Fibroblast of the aortic adventitia (primary cell): ENCODE data around the gene RLBP1. TPM values are rescaled to one million over a fixed set of nuclear protein-coding genes. Genes with fewer than 3 reads are reported as not detected.

Source experiments
- DNase-seq: peaks from one replicate; pipeline ENCODE4 v3.0.0-alpha.2; 2010; ENCODE audit warnings: low read depth
- H3K4me3 ChIP-seq: 2 replicates; pipeline ENCODE4 v1.5.1; 2011; ENCODE audit warnings: low read depth, mild to moderate bottlenecking, control low read depth, low read length, moderate library complexity
- total RNA-seq: library from RNA; depleted of rRNA; stranded (reverse); fragments of >200 nt; gene quantifications from 2 replicates; pipeline ENCODE4 v1.2.3, GENCODE V29; 2012; ENCODE audit warnings: low replicate concordance
- TF ChIP-seq, protein P1 (sequence below): IDR thresholded peaks from 2 replicates; pipeline ENCODE4 v1.5.1; 2011; ENCODE audit warnings: mild to moderate bottlenecking, low read length, control low read depth, inconsistent platforms; ENCODE audit not compliant: insufficient read depth

The RLBP1 gene
- total RNA-seq, 1 donor, result not detected

DNA sequence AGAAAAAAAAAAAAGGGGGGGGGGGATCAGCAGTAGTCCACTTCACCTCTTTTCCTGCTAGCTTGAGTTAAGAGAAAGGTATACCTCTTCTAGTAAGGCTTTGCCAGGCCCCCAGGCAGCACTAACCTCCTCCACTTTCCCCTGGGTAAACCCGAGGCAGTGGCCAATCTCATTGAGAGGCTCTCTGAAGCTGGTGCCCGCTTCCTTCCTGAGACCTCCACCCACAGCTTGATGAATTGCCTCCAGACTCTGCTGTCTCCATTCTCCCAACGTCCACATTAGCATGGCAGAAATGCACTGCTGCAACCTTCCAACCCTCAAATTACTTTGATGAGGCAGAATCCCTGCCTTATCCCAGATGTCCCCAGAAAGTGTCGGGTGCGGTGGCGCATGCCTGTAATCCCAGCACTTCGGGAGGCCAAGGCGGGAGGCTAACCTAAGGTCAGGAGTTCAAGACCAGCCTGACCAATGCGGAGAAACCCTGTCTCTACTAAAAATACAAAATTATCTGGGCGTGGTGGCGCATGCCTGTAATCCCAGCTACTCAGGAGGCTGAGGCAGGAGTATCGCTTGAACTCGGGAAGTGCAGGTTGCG is 15.3 kb downstream of the RLBP1 start:
- TF ChIP-seq, protein P1, sequence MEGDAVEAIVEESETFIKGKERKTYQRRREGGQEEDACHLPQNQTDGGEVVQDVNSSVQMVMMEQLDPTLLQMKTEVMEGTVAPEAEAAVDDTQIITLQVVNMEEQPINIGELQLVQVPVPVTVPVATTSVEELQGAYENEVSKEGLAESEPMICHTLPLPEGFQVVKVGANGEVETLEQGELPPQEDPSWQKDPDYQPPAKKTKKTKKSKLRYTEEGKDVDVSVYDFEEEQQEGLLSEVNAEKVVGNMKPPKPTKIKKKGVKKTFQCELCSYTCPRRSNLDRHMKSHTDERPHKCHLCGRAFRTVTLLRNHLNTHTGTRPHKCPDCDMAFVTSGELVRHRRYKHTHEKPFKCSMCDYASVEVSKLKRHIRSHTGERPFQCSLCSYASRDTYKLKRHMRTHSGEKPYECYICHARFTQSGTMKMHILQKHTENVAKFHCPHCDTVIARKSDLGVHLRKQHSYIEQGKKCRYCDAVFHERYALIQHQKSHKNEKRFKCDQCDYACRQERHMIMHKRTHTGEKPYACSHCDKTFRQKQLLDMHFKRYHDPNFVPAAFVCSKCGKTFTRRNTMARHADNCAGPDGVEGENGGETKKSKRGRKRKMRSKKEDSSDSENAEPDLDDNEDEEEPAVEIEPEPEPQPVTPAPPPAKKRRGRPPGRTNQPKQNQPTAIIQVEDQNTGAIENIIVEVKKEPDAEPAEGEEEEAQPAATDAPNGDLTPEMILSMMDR, result no peak
- DNase-seq, result no peak
- H3K4me3 ChIP-seq, result no peak overlapping the region

DNA sequence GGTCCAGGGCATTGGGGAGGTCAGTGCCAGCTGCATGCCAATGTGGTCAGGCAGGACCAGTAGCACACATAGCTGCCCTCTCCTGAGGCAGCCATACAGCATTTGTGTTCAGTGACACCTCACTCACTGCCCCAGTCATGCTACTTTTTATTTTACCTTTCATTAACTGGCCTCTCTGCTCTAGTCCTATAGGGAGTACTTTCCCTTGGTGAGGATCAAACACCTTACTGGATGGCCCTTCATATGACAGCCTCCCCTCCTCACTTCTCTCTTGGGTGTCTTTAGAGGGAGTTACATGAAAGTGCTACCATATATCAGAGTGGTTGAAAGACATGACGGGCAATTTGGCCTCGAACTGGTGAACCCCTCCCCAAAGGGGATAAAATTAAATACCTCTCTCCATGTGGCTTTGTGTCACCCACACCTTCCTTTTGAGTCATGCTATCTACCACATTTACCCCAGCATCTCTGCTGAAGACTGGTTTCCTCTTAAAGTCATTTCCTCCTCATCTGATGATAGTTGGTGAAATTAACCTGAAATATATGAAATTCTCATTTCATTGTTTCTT is 17.6 kb downstream of the RLBP1 start:
- TF ChIP-seq, protein P1, result no peak
- no peak overlapping the region for H3K4me3 ChIP-seq
- no peak for DNase-seq

DNA sequence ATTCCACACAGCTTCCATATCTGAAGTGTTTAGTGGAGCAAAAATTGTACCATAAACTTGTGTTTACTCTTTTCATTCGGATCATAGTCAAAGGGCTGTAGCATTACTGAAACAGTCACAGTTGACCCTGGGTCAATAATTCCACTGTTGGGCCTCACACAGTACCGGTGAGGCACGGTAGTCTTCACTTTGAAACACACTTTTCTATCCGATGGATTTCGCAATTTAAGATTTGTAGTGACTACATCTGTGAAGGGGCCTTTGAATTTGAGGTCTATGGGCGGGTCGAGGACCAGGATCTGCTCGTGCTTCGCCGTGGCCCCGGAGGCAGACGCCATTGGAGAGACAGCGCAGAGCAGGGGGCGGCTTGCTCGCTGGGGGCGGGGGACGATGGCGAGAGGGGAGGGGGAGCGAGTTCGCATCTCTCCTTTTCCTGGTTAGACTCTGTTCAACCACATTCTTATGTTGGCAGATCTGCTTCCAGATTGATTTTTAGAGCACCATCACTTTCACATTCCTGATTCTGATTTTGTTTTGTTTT is 19.8 kb downstream of the RLBP1 start:
- no peak overlapping the region for H3K4me3 ChIP-seq
- TF ChIP-seq, protein P1, result no peak
- no peak for DNase-seq

DNA sequence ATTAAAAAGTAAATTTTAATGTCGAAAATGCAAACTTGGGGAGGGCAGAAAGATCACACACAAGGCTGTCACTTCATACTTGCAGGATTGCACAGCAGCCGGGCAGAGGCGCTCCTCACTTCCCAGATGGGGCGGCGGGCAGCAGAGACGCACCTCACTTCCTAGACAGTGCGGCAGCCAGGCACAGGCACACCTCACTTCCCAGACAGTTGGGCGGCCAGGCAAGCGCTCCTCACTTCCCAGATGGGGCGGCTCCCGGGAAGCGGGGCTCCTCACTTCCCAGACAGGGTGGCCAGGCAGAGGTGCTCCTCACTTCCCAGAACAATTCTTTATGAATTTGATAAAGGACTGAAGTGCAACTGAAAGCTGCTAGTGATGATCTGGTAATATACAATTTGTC is 21.2 kb downstream of the RLBP1 start:
- TF ChIP-seq, protein P1, result no peak
- H3K4me3 ChIP-seq, result no peak overlapping the region
- DNase-seq, result no peak

DNA sequence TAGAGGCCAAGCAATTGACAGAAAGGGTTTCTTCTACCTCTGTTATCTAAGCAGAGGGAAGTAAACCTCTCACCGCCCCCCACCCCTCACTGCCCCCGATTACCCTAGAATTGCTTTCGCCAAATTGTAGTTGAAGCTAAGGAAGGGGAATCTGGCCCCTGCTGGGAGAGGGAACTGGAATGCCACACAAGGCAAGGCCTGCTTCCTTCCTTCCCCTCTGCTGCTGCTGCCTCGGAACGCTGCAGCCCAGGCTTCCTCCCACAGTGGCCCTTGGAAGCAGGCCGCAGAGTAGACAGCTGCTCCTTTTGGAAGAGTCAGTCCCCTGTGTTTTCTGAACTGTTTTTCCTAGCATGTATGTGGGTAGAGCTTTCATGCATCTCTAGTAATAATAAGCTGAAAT is 21.6 kb downstream of the RLBP1 start:
- H3K4me3 ChIP-seq, result no peak overlapping the region
- DNase-seq, result no peak
- TF ChIP-seq, protein P1, result no peak

DNA sequence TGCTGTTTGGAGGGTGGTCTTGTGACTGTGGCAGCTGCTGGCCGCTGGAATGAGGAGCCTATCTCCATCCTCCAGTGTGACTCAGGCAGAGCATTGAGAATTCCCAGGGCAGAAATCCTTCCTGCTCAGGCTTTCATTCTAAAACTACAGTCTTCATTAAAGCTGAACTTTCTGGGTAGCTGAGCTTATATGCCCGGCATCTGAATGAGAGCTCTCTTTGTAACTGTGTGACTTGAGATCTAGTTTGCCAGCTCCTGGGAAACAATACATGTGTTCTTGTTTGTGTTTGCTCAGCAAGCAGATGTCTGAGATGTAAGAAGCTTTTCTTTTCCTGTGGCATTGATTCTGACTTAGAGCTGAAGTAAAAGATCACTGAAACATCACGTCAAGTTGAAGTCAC is 22.4 kb downstream of the RLBP1 start:
- no peak overlapping the region for H3K4me3 ChIP-seq
- DNase-seq, result no peak
- TF ChIP-seq, protein P1, result no peak
